ENCODE results near the gene IDI1.
"Not testable (repeated sequence)": the region's sequence is repeated elsewhere in the genome, so short reads cannot be mapped to it uniquely, and the experiment has no call there.

The IDI1 gene

GRCh38 chr10:1061930-1062774 lies 13.2 kb upstream of the IDI1 start:
- no peak for DNase-seq

- DNase-seq: no peak
These were observed 11.0 kb upstream of the IDI1 start for GRCh38 chr10:1059902-1060301.

- DNase-seq: no peak
These were observed 9.1 kb upstream of the IDI1 start for GRCh38 chr10:1058017-1058416.

- no peak for DNase-seq
These were observed 8.3 kb upstream of the IDI1 start for GRCh38 chr10:1057106-1057657.

- peak; percentile 87 for DNase-seq
These were observed 7.6 kb upstream of the IDI1 start, which contains the start of gene WDR37 for GRCh38 chr10:1056326-1057105. Gene WDR37, plus strand, starts transcription at chr10:1056385. Its CDS starts 15,771 bp downstream, at chr10:1072156.

GRCh38 chr10:1054684-1055083 lies 5.8 kb upstream of the IDI1 start:
- no peak for DNase-seq

GRCh38 chr10:1050554-1050953 lies 1.6 kb upstream of the IDI1 start:
- peak; percentile 58 for DNase-seq

- DNase-seq: no peak
These were observed 1.2 kb upstream of the IDI1 start for GRCh38 chr10:1050145-1050544.

GRCh38 chr10:1049425-1049958 lies 573 bp upstream of the IDI1 start:
- no peak for DNase-seq

- peak; percentile 79 for DNase-seq
These were observed 579 bp downstream of the IDI1 start for GRCh38 chr10:1048349-1048731.

GRCh38 chr10:1047937-1048336 lies 982 bp downstream of the IDI1 start:
- no peak for DNase-seq

GRCh38 chr10:1045415-1045814 lies 3.5 kb downstream of the IDI1 start:
- DNase-seq: no peak

GRCh38 chr10:1044964-1045363 lies 4.0 kb downstream of the IDI1 start:
- DNase-seq: no peak

- DNase-seq: no peak
These were observed 4.8 kb downstream of the IDI1 start for GRCh38 chr10:1044146-1044545.

- peak; percentile 59 for DNase-seq
These were observed 5.4 kb downstream of the IDI1 start for GRCh38 chr10:1043532-1043995.

- DNase-seq: no peak
These were observed 7.4 kb downstream of the IDI1 start for GRCh38 chr10:1041514-1041913.

- DNase-seq: no peak
These were observed 8.8 kb downstream of the IDI1 start for GRCh38 chr10:1040133-1040532.

- not testable (repeated sequence) for DNase-seq
These were observed 10.2 kb downstream of the IDI1 start for GRCh38 chr10:1038769-1039168.

GRCh38 chr10:1037098-1037497 lies 11.8 kb downstream of the IDI1 start:
- DNase-seq: no peak

GRCh38 chr10:1036341-1036791 lies 12.6 kb downstream of the IDI1 start:
- no peak for DNase-seq

GRCh38 chr10:1035201-1035600 lies 13.7 kb downstream of the IDI1 start:
- DNase-seq: no peak

- no peak for DNase-seq
These were observed 14.2 kb downstream of the IDI1 start for GRCh38 chr10:1034758-1035157.

GRCh38 chr10:1033601-1034000 lies 15.3 kb downstream of the IDI1 start:
- DNase-seq: no peak

Data from CD4-positive, alpha-beta T cell treated with Interleukin-15 for 1 hour (primary cell).